K562 (cell line): ENCODE measurements around the gene TMEM184B. TPM values are rescaled to one million over a fixed set of nuclear protein-coding genes. Genes with fewer than 3 reads are reported as not detected.

ENCODE experiments used
- DPF2 ChIP-seq: fragments of 450-650 bp; IDR thresholded peaks from 2 replicates; pipeline ENCODE4 v1.6.1; 2016
- ETV1 ChIP-seq: fragments of 450-650 bp; conservative IDR thresholded peaks from 2 replicates; pipeline ENCODE4 v1.6.1; 2016; ENCODE audit warnings: missing genetic modification characterization, control low read depth, low read depth, missing compliant biosample characterization
- KLF6 ChIP-seq: fragments of 250-450 bp; sonication (Bioruptor Pico); IDR thresholded peaks from 2 replicates; pipeline ENCODE4 v1.4.0; 2020; ENCODE audit warnings: mild to moderate bottlenecking, moderate library complexity, borderline replicate concordance
- PURB ChIP-seq: sonication (generic); formaldehyde crosslinking; IDR thresholded peaks from 2 replicates; pipeline ENCODE4 v1.9.0; 2021; ENCODE audit warnings: low read depth, mild to moderate bottlenecking, missing genetic modification reagents
- ZNF143 ChIP-seq: sonication (generic); formaldehyde crosslinking; IDR thresholded peaks from 2 replicates; pipeline ENCODE4 v1.9.0; 2022; ENCODE audit warnings: mild to moderate bottlenecking, missing genetic modification reagents
- ZSCAN29 ChIP-seq: fragments of 450-650 bp; IDR thresholded peaks from 2 replicates; pipeline ENCODE4 v1.6.1; 2017
- polyA plus RNA-seq, 8 experiments: library from polyadenylated mRNA; depleted of rRNA in 4 of 8; stranded (reverse) in 5 of 8; unstranded in 3 of 8; fragments of >200 nt; fragmentation: Nextera tagmentation in 2 of 8; fragmentation: Illumina TruSeq in 1 of 8; extraction: Ambion mirVana in 2 of 8; extraction: Trizol in 1 of 8; gene quantifications; 2 replicates each; pipeline versions ENCODE4 v1.2.1 to v1.2.3, GENCODE V29; 2011 to 2014; ENCODE audit warnings: inconsistent platforms in 1 of 8, missing spikeins in 1 of 8
- total RNA-seq, 7 experiments: library from RNA; depleted of rRNA in 6 of 7; stranded (reverse); fragments of >200 nt in 6 of 7; fragmentation: Illumina TruSeq in 2 of 7; extraction: Trizol in 2 of 7; gene quantifications; 2 replicates each; pipeline versions ENCODE4 v1.2.1 to v1.2.3, GENCODE V29; 2011 to 2021; ENCODE audit warnings: low replicate concordance in 1 of 7
- TF ChIP-seq, protein P1 (sequence below): fragments of 450-650 bp; IDR thresholded peaks from 2 replicates; pipeline ENCODE4 v1.6.1; 2018; ENCODE audit warnings: mild to moderate bottlenecking, low read depth; ENCODE audit not compliant: partially characterized antibody
- TF ChIP-seq, protein P2 (sequence below), 2 experiments: fragments of 200-800 bp in 1 of 2; sonication (Bioruptor generic) in 1 of 2; sonication (generic) in 1 of 2; formaldehyde crosslinking in 1 of 2; IDR thresholded peaks in 1 of 2; conservative IDR thresholded peaks in 1 of 2; 2 replicates each; pipeline versions ENCODE4 v1.5.0 to v1.6.1; 2016 to 2020; ENCODE audit warnings: missing compliant biosample characterization in 1 of 2, missing genetic modification characterization in 1 of 2, missing genetic modification reagents in 1 of 2
- TF ChIP-seq, protein P3 (sequence below): fragments of 250-450 bp; sonication (Bioruptor Pico); IDR thresholded peaks from 2 replicates; pipeline ENCODE4 v1.4.0; 2020; ENCODE audit warnings: mild to moderate bottlenecking, moderate library complexity, borderline replicate concordance
- TF ChIP-seq, protein P4 (sequence below): fragments of 250-450 bp; sonication (Bioruptor Pico); IDR thresholded peaks from 2 replicates; pipeline ENCODE4 v1.4.0; 2020; ENCODE audit warnings: mild to moderate bottlenecking, moderate library complexity
- TF ChIP-seq, protein P5 (sequence below), 2 experiments: fragments of 450-650 bp; IDR thresholded peaks; 2 replicates each; pipeline ENCODE4 v1.6.1; 2016

Gene TMEM184B
- total and polyA plus RNA-seq, 9 of the 15 experiments (the other 6 are each of a cell fraction or from before 2014, with no cell fraction given) = 0.31 to 25.1 (median 6.2) TPM

DNA sequence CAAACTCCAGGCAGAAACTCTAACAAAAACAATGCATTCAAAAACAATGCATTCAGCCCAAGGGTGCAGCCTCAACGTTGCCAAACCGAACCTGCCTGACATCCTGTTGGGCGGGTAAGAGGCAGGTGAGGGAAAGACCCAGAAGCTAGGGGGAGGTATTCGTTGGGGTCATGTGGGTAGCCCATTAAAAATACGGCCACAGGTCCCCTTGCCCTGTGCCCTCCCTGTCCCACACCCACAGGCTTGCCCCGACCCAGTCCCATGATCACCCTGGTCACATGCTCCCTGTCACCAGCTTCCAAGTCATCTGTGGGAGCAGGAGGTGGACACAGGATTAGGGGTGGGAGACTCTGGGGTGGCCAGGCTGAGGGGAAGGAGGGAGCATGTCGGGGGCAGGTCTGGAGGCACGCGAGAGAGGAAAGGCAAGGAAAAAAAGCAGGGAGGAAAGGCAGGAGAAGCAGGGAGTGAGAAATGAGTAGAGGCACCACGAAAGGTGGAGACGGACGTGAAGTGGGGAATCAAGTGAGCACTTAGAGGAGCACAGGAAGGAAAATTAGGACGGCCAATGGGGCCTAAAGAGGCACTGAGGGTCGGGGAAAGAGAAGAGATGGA is 91.9 kb downstream of the TMEM184B start (continued):
- TF ChIP-seq, protein P1, sequence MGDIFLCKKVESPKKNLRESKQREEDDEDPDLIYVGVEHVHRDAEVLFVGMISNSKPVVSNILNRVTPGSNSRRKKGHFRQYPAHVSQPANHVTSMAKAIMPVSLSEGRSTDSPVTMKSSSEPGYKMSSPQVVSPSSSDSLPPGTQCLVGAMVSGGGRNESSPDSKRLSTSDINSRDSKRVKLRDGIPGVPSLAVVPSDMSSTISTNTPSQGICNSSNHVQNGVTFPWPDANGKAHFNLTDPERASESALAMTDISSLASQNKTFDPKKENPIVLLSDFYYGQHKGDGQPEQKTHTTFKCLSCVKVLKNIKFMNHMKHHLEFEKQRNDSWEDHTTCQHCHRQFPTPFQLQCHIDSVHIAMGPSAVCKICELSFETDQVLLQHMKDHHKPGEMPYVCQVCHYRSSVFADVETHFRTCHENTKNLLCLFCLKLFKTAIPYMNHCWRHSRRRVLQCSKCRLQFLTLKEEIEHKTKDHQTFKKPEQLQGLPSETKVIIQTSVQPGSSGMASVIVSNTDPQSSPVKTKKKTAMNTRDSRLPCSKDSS = no peak
- TF ChIP-seq, protein P2, sequence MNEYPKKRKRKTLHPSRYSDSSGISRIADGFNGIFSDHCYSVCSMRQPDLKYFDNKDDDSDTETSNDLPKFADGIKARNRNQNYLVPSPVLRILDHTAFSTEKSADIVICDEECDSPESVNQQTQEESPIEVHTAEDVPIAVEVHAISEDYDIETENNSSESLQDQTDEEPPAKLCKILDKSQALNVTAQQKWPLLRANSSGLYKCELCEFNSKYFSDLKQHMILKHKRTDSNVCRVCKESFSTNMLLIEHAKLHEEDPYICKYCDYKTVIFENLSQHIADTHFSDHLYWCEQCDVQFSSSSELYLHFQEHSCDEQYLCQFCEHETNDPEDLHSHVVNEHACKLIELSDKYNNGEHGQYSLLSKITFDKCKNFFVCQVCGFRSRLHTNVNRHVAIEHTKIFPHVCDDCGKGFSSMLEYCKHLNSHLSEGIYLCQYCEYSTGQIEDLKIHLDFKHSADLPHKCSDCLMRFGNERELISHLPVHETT (CRISPR knock-in tag; conservative IDR thresholded peaks at IDR 0.05 in 1 of 2, IDR thresholded peaks at IDR 0.05 in 1 of 2) = no peak; a peak in 1 of 4 replicates
- TF ChIP-seq, protein P3, sequence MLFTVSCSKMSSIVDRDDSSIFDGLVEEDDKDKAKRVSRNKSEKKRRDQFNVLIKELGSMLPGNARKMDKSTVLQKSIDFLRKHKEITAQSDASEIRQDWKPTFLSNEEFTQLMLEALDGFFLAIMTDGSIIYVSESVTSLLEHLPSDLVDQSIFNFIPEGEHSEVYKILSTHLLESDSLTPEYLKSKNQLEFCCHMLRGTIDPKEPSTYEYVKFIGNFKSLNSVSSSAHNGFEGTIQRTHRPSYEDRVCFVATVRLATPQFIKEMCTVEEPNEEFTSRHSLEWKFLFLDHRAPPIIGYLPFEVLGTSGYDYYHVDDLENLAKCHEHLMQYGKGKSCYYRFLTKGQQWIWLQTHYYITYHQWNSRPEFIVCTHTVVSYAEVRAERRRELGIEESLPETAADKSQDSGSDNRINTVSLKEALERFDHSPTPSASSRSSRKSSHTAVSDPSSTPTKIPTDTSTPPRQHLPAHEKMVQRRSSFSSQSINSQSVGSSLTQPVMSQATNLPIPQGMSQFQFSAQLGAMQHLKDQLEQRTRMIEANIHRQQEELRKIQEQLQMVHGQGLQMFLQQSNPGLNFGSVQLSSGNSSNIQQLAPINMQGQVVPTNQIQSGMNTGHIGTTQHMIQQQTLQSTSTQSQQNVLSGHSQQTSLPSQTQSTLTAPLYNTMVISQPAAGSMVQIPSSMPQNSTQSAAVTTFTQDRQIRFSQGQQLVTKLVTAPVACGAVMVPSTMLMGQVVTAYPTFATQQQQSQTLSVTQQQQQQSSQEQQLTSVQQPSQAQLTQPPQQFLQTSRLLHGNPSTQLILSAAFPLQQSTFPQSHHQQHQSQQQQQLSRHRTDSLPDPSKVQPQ (CRISPR knock-in tag) = no peak
- TF ChIP-seq, protein P4, sequence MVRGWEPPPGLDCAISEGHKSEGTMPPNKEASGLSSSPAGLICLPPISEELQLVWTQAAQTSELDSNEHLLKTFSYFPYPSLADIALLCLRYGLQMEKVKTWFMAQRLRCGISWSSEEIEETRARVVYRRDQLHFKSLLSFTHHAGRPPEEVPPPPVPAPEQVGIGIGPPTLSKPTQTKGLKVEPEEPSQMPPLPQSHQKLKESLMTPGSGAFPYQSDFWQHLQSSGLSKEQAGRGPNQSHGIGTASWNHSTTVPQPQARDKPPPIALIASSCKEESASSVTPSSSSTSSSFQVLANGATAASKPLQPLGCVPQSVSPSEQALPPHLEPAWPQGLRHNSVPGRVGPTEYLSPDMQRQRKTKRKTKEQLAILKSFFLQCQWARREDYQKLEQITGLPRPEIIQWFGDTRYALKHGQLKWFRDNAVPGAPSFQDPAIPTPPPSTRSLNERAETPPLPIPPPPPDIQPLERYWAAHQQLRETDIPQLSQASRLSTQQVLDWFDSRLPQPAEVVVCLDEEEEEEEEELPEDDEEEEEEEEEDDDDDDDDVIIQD (CRISPR knock-in tag) = 0 out of 2 replicates have a peak, but pooled peaks have one; percentile 36
- TF ChIP-seq ZSCAN29 = no peak
- TF ChIP-seq DPF2 = peak; percentile 39; the same call in 1 of the 2 replicates
- TF ChIP-seq PURB (CRISPR knock-in tag) = no peak
- TF ChIP-seq, protein P5, sequence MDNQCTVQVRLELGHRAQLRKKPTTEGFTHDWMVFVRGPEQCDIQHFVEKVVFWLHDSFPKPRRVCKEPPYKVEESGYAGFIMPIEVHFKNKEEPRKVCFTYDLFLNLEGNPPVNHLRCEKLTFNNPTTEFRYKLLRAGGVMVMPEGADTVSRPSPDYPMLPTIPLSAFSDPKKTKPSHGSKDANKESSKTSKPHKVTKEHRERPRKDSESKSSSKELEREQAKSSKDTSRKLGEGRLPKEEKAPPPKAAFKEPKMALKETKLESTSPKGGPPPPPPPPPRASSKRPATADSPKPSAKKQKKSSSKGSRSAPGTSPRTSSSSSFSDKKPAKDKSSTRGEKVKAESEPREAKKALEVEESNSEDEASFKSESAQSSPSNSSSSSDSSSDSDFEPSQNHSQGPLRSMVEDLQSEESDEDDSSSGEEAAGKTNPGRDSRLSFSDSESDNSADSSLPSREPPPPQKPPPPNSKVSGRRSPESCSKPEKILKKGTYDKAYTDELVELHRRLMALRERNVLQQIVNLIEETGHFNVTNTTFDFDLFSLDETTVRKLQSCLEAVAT (IDR thresholded peaks at IDR 0.05) = peak; percentile 73 to 88; a peak in 3 of 4 replicates
- TF ChIP-seq ETV1 (tag) = peak; percentile 19; the same call in 1 of the 2 replicates
- TF ChIP-seq ZNF143 (CRISPR knock-in tag) = no peak
- TF ChIP-seq KLF6 (CRISPR knock-in tag) = no peak
